ENCODE results near the gene CTDSP2. TPM values are rescaled to one million over a fixed set of nuclear protein-coding genes. Genes with fewer than 3 reads are reported as not detected.

Gene CTDSP2
- total RNA-seq, 1 donor from 2014 or later: 129 TPM

GRCh38 chr12:57779736-57780135 is 66.8 kb downstream of the CTDSP2 start:
- no peaks in the 10 kb centered on the region for H3K27me3 ChIP-seq
- intact Hi-C loops (cut with DNase I): no loop called here
- H3K36me3 ChIP-seq: peaks cover 0 to 9% of the 10 kb centered on the region in 2 donors
- H3K27ac ChIP-seq: no peak overlapping the region
- DNase-seq (ENCODE audit: low spot score in 2 of 2): peak in 1 of 2 donors; percentile 18
- H3K4me1 ChIP-seq: peaks cover 7 to 14% of the 10 kb centered on the region in 2 donors
- H3K9me3 ChIP-seq: no peaks in the 10 kb centered on the region
- no peak for TF ChIP-seq CTCF (IDR thresholded peaks at IDR 0.05)
- no peak overlapping the region for H3K4me3 ChIP-seq

- Histone ChIP-seq H3K27me3 (no peaks in the 10 kb centered on the region), H3K4me3 (no peak overlapping the region), H3K27ac (no peak overlapping the region), H3K9me3 (no peaks in the 10 kb centered on the region), H3K36me3 (peaks cover 0 to 13% of the 10 kb centered on the region in 2 donors), H3K4me1 (peaks cover 2 to 11% of the 10 kb centered on the region in 2 donors)
- no peak for TF ChIP-seq CTCF (IDR thresholded peaks at IDR 0.05)
- no peak for DNase-seq (ENCODE audit: low spot score in 2 of 2)
- intact Hi-C loops (cut with DNase I): no loop called here
These were observed 68.6 kb downstream of the CTDSP2 start for GRCh38 chr12:57777911-57778310.

GRCh38 chr12:57777367-57777766 is 69.2 kb downstream of the CTDSP2 start:
- no peak overlapping the region for H3K27ac ChIP-seq
- intact Hi-C loops (cut with DNase I): no loop called here
- no peaks in the 10 kb centered on the region for H3K9me3 ChIP-seq
- no peak for DNase-seq (ENCODE audit: low spot score in 2 of 2)
- H3K4me1 ChIP-seq: peaks cover 2 to 11% of the 10 kb centered on the region in 2 donors
- H3K36me3 ChIP-seq: peaks cover 0 to 13% of the 10 kb centered on the region in 2 donors
- no peaks in the 10 kb centered on the region for H3K27me3 ChIP-seq
- TF ChIP-seq CTCF (IDR thresholded peaks at IDR 0.05): no peak
- no peak overlapping the region for H3K4me3 ChIP-seq

- TF ChIP-seq CTCF (IDR thresholded peaks at IDR 0.05): no peak
- H3K4me3 ChIP-seq: no peak overlapping the region
- no peaks in the 10 kb centered on the region for H3K9me3 ChIP-seq
- peaks cover 0 to 13% of the 10 kb centered on the region in 2 donors for H3K36me3 ChIP-seq
- DNase-seq (ENCODE audit: low spot score in 2 of 2): no peak
- H3K27ac ChIP-seq: no peak overlapping the region
- H3K27me3 ChIP-seq: no peaks in the 10 kb centered on the region
- H3K4me1 ChIP-seq: peaks cover 2 to 10% of the 10 kb centered on the region in 2 donors
- intact Hi-C loops (cut with DNase I): no loop called here
These were observed 70.3 kb downstream of the CTDSP2 start for GRCh38 chr12:57776247-57776587.

GRCh38 chr12:57775563-57776246 is 70.8 kb downstream of the CTDSP2 start:
- Histone ChIP-seq H3K4me3 (no peak overlapping the region), H3K9me3 (no peaks in the 10 kb centered on the region), H3K36me3 (peaks cover 0 to 13% of the 10 kb centered on the region in 2 donors), H3K27me3 (no peaks in the 10 kb centered on the region), H3K27ac (no peak overlapping the region), H3K4me1 (peaks cover 2 to 15% of the 10 kb centered on the region in 2 donors)
- TF ChIP-seq CTCF (IDR thresholded peaks at IDR 0.05): no peak
- intact Hi-C loops (cut with DNase I): no loop called here
- DNase-seq (ENCODE audit: low spot score in 2 of 2): no peak
